ENCODE measurements around the gene KRTAP9-4. TPM values are rescaled to one million over a fixed set of nuclear protein-coding genes. Genes with fewer than 3 reads are reported as not detected.
A peak's percentile ranks its signal among the peaks of the same experiment; 100 is the strongest.
"Not testable (repeated sequence)": the region's sequence is repeated elsewhere in the genome, so short reads cannot be mapped to it uniquely, and the experiment has no call there.

Gene KRTAP9-4
- total RNA-seq, 1 experiment from 2014 or later, result not detected

DNA sequence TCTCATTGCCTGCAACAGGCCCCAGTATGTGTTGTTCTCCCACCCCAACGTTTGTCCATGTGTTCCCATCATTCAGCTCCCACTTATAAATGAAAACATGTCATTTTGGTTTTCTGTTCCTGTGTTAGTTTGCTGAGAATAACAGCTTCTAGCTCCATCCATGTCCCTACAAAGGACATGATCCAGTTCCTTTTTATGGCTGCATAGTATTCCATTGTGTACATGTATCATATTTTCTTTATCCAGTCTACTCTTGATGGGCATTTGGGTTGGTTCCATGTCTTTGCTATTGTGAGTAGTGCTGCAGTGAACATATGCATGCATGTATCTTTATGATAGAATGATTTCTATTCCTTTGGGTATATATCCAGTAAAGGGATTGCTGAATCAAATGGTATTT, 33.8 kb upstream of the KRTAP9-4 start:
- H4K20me1 ChIP-seq (ENCODE audit: low read length), result no peaks in the 10 kb centered on the region
- H3K9me2 ChIP-seq (replicated peaks; ENCODE audit: low read length), result no peaks in the 10 kb centered on the region
- intact Hi-C loops (cut with micrococcal nuclease), result loop anchor here (10.0 kb wide), 2 partner anchors 151 to 301 kb away; partner anchors contain the start of genes KRTAP2-3 and KRTAP2-4
- H3K4me1 ChIP-seq (ENCODE audit: insufficient read depth, low read length), result peaks cover 15% of the 10 kb centered on the region
- H3K9me3 ChIP-seq (ENCODE audit: low read length), result no peaks in the 10 kb centered on the region
- no peaks in the 10 kb centered on the region for H3F3A ChIP-seq (ENCODE audit: low read length, unreplicated experiment)
- no peak overlapping the region for H3K9ac ChIP-seq (ENCODE audit: low read length)
- ATAC-seq (no peak), DNase-seq (no peak)
- no peaks in the 10 kb centered on the region for H3K36me3 ChIP-seq (ENCODE audit: low read depth, low read length)
- ChIA-PET POLR2A (ENCODE audit: unreplicated experiment) (no interaction called here), CTCF (no interaction called here)
- no peaks in the 10 kb centered on the region for H3K27me3 ChIP-seq (ENCODE audit: low read length)
- H3K4me3 ChIP-seq (ENCODE audit: low read length), result no peak overlapping the region
- no peak overlapping the region for H3K27ac ChIP-seq (ENCODE audit: low read length)
- TF ChIP-seq, protein P1, sequence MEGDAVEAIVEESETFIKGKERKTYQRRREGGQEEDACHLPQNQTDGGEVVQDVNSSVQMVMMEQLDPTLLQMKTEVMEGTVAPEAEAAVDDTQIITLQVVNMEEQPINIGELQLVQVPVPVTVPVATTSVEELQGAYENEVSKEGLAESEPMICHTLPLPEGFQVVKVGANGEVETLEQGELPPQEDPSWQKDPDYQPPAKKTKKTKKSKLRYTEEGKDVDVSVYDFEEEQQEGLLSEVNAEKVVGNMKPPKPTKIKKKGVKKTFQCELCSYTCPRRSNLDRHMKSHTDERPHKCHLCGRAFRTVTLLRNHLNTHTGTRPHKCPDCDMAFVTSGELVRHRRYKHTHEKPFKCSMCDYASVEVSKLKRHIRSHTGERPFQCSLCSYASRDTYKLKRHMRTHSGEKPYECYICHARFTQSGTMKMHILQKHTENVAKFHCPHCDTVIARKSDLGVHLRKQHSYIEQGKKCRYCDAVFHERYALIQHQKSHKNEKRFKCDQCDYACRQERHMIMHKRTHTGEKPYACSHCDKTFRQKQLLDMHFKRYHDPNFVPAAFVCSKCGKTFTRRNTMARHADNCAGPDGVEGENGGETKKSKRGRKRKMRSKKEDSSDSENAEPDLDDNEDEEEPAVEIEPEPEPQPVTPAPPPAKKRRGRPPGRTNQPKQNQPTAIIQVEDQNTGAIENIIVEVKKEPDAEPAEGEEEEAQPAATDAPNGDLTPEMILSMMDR (conservative IDR thresholded peaks at IDR 0.05; ENCODE audit: low read depth, low read length), result no peak
- TF ChIP-seq EZH2 (IDR thresholded peaks at IDR 0.05; ENCODE audit: low read length, unreplicated experiment) (no peak), EZH2phosphoT487 (IDR thresholded peaks at IDR 0.05; ENCODE audit: borderline replicate concordance, low read length) (no peak)
- no TSS peak for BruUV-seq (replicated peaks)
- no peak overlapping the region for H2AFZ ChIP-seq (ENCODE audit: low read length)
- H3K4me2 ChIP-seq (ENCODE audit: low read length), result no peak overlapping the region
- H3K79me2 ChIP-seq (ENCODE audit: low read length), result no peaks in the 10 kb centered on the region

- ChIA-PET POLR2A (ENCODE audit: unreplicated experiment) (no interaction called here), CTCF (no interaction called here)
- Histone ChIP-seq H3K4me1 (ENCODE audit: insufficient read depth, low read length) (peaks cover 7% of the 10 kb centered on the region; the same call in 1 of the 2 replicates), H3K27me3 (ENCODE audit: low read length) (no peaks in the 10 kb centered on the region), H3K9me3 (ENCODE audit: low read length) (no peaks in the 10 kb centered on the region), H3F3A (ENCODE audit: low read length, unreplicated experiment) (no peaks in the 10 kb centered on the region), H3K4me3 (ENCODE audit: low read length) (no peak overlapping the region), H3K9me2 (replicated peaks; ENCODE audit: low read length) (no peaks in the 10 kb centered on the region), H3K4me2 (ENCODE audit: low read length) (no peak overlapping the region), H3K79me2 (ENCODE audit: low read length) (no peaks in the 10 kb centered on the region), H3K9ac (ENCODE audit: low read length) (no peak overlapping the region), H4K20me1 (ENCODE audit: low read length) (no peaks in the 10 kb centered on the region), H3K36me3 (ENCODE audit: low read depth, low read length) (no peaks in the 10 kb centered on the region), H3K27ac (ENCODE audit: low read length) (no peak overlapping the region), H2AFZ (ENCODE audit: low read length) (no peak overlapping the region)
- TF ChIP-seq EZH2phosphoT487 (IDR thresholded peaks at IDR 0.05; ENCODE audit: borderline replicate concordance, low read length) (no peak), EZH2 (IDR thresholded peaks at IDR 0.05; ENCODE audit: low read length, unreplicated experiment) (no peak)
- TF ChIP-seq, protein P1 (conservative IDR thresholded peaks at IDR 0.05; ENCODE audit: low read depth, low read length), result no peak
- no peak for ATAC-seq
- peak; percentile 2 for DNase-seq
- no TSS peak for BruUV-seq (replicated peaks)
- intact Hi-C loops (cut with micrococcal nuclease), result no loop called here
Observed at GRCh38 chr17:41223821-41224220, 25.7 kb upstream of the KRTAP9-4 start.

DNA sequence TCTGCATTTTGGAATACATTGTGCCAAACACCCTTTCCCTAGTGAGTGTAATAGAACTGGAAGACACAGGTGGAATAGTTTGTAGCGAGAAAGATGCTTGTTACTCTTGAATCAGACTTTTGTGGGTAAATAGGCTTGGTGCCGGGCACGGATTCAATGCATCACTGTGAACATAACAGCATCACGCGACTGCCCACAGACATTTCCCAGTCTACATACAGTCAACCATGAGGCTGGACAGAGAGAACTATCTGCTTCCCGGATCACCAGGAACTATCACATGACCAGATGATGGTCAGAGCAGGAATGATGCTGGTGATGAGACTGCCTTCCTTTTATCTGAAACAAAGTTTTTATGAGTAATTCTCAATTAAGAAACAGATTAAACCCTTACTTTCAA, 23.4 kb upstream of the KRTAP9-4 start:
- ATAC-seq (no peak), DNase-seq (no peak)
- no TSS peak for BruUV-seq (replicated peaks)
- H3K9me3 ChIP-seq (ENCODE audit: low read length), result no peaks in the 10 kb centered on the region
- no peaks in the 10 kb centered on the region for H3K9me2 ChIP-seq (replicated peaks; ENCODE audit: low read length)
- H3K4me3 ChIP-seq (ENCODE audit: low read length), result no peak overlapping the region
- ChIA-PET CTCF (no interaction called here), POLR2A (ENCODE audit: unreplicated experiment) (no interaction called here)
- intact Hi-C loops (cut with micrococcal nuclease), result no loop called here
- no peaks in the 10 kb centered on the region for H3K79me2 ChIP-seq (ENCODE audit: low read length)
- no peak overlapping the region for H3K4me2 ChIP-seq (ENCODE audit: low read length)
- no peak for TF ChIP-seq EZH2 (IDR thresholded peaks at IDR 0.05; ENCODE audit: low read length, unreplicated experiment)
- no peak for TF ChIP-seq EZH2phosphoT487 (IDR thresholded peaks at IDR 0.05; ENCODE audit: borderline replicate concordance, low read length)
- TF ChIP-seq, protein P1 (conservative IDR thresholded peaks at IDR 0.05; ENCODE audit: low read depth, low read length), result no peak
- peaks cover 7% of the 10 kb centered on the region; the same call in 1 of the 2 replicates for H3K4me1 ChIP-seq (ENCODE audit: insufficient read depth, low read length)
- H3F3A ChIP-seq (ENCODE audit: low read length, unreplicated experiment), result no peaks in the 10 kb centered on the region
- H3K27ac ChIP-seq (ENCODE audit: low read length), result no peak overlapping the region
- H3K27me3 ChIP-seq (ENCODE audit: low read length), result no peaks in the 10 kb centered on the region
- H3K36me3 ChIP-seq (ENCODE audit: low read depth, low read length), result no peaks in the 10 kb centered on the region
- no peak overlapping the region for H2AFZ ChIP-seq (ENCODE audit: low read length)
- H3K9ac ChIP-seq (ENCODE audit: low read length), result no peak overlapping the region
- H4K20me1 ChIP-seq (ENCODE audit: low read length), result no peaks in the 10 kb centered on the region

DNA sequence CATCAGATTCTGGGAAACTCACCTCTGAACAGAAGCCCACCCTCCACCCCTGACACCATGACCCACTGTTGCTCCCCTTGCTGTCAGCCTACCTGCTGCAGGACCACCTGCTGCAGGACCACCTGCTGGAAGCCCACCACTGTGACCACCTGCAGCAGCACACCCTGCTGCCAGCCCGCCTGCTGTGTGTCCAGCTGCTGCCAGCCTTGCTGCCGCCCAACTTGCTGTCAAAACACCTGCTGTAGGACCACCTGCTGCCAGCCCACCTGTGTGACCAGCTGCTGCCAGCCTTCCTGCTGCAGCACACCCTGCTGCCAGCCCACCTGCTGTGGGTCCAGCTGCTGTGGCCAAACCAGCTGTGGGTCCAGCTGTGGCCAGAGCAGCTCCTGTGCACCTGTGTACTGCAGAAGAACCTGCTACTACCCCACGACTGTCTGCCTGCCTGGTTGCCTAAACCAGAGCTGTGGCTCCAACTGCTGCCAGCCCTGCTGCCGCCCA, 22.8 kb upstream of the KRTAP9-4 start, which contains the start of gene KRTAP9-2:
TSS of gene KRTAP9-2 (plus strand) at position 51 of the 498 bp plus-strand sequence. CDS start at position 58, 7 bp downstream.
- POLR2A ChIA-PET (ENCODE audit: unreplicated experiment); H3K9me3 ChIP-seq (ENCODE audit: low read length); DNase-seq; intact Hi-C loops (cut with micrococcal nuclease); H3K79me2 ChIP-seq (ENCODE audit: low read length); H2AFZ ChIP-seq (ENCODE audit: low read length); H3K4me3 ChIP-seq (ENCODE audit: low read length); H3K27me3 ChIP-seq (ENCODE audit: low read length); BruUV-seq (replicated peaks); ATAC-seq; H3F3A ChIP-seq (ENCODE audit: low read length, unreplicated experiment); H3K36me3 ChIP-seq (ENCODE audit: low read depth, low read length); H3K4me2 ChIP-seq (ENCODE audit: low read length); H3K9me2 ChIP-seq (replicated peaks; ENCODE audit: low read length); H4K20me1 ChIP-seq (ENCODE audit: low read length); CTCF ChIA-PET; H3K27ac ChIP-seq (ENCODE audit: low read length); H3K9ac ChIP-seq (ENCODE audit: low read length); H3K4me1 ChIP-seq (ENCODE audit: insufficient read depth, low read length): not testable (repeated sequence)

All from PC-3 (cell line).